Cardiac muscle cell (in vitro differentiated cells and primary cell): ENCODE results near the gene FKBP3. TPM values are rescaled to one million over a fixed set of nuclear protein-coding genes. Genes with fewer than 3 reads are reported as not detected.
A peak's percentile ranks its signal among the peaks of the same experiment; 100 is the strongest.

ENCODE experiments used
- DNase-seq, 2 donors: peaks; one replicate each; pipeline versions ENCODE4 v3.0.0 to v3.0.0-alpha.2; 2010 to 2017; ENCODE audit warnings: low read depth in 1 of 2, low spot score in 1 of 2
- H3K27ac ChIP-seq: fragments of 200-600 bp; sonication (generic); 2 replicates; pipeline ENCODE4 v1.5.1; 2016
- H3K27me3 ChIP-seq: fragments of 200-600 bp; sonication (generic); 2 replicates; pipeline ENCODE4 v1.6.0; 2016; ENCODE audit warnings: control low read depth
- H3K36me3 ChIP-seq: fragments of 200-600 bp; sonication (generic); 2 replicates; pipeline ENCODE4 v1.5.1; 2016; ENCODE audit warnings: control low read depth
- H3K4me1 ChIP-seq: fragments of 200-600 bp; sonication (generic); 2 replicates; pipeline ENCODE4 v1.8.1; 2017; ENCODE audit warnings: low read depth, mild to moderate bottlenecking, mixed run types
- H3K4me3 ChIP-seq: fragments of 200-600 bp; sonication (generic); 2 replicates; pipeline ENCODE4 v1.5.1; 2016; ENCODE audit warnings: mild to moderate bottlenecking
- H3K9me3 ChIP-seq: fragments of 200-600 bp; sonication (generic); 2 replicates; pipeline ENCODE4 v1.5.1; 2017; ENCODE audit warnings: low read depth, mild to moderate bottlenecking, control low read depth
- CTCF ChIP-seq: IDR thresholded peaks from 2 replicates; pipeline ENCODE4 v1.5.1; 2012; ENCODE audit warnings: low read depth, mild to moderate bottlenecking, low read length
- polyA plus RNA-seq: library from polyadenylated mRNA; unstranded; fragments of >200 nt; fragmentation: Nextera tagmentation; extraction: Ambion mirVana; gene quantifications from 2 replicates; pipeline ENCODE4 v1.2.1, GENCODE V29; 2016
- total RNA-seq: library from RNA; depleted of rRNA; stranded (reverse); fragments of >200 nt; gene quantifications from 2 replicates; pipeline ENCODE4 v1.2.3, GENCODE V29; 2016

The FKBP3 gene
- total RNA-seq (54.0 and 69.6 TPM in 2 replicates), polyA plus RNA-seq (225 and 298 TPM in 2 replicates)

- Histone ChIP-seq H3K27ac (peak within 1 kb of the TSS; percentile 99), H3K4me1 (peaks cover 39% of the 10 kb centered on the region), H3K9me3 (no peaks in the 10 kb centered on the region), H3K27me3 (no peaks in the 10 kb centered on the region), H3K36me3 (no peaks in the 10 kb centered on the region), H3K4me3 (peak within 1 kb of the TSS; percentile 82)
- peak; percentile 99 to 100 for DNase-seq
- peak; percentile 7 for TF ChIP-seq CTCF
Observed at GRCh38 chr14:45134051-45134958, at the start of gene FKBP3. Gene FKBP3, minus strand, starts transcription at chr14:45134481. Its CDS starts 25 bp downstream, at chr14:45134456.

GRCh38 chr14:45181806-45182205 lies 47.5 kb upstream of the FKBP3 start:
- Histone ChIP-seq H3K27me3 (no peaks in the 10 kb centered on the region), H3K4me1 (no peaks in the 10 kb centered on the region), H3K4me3 (no peak overlapping the region), H3K9me3 (no peaks in the 10 kb centered on the region), H3K27ac (no peak overlapping the region), H3K36me3 (peaks cover 6% of the 10 kb centered on the region)
- DNase-seq, result no peak
- no peak for TF ChIP-seq CTCF

- peaks cover 6% of the 10 kb centered on the region for H3K36me3 ChIP-seq
- no peaks in the 10 kb centered on the region for H3K9me3 ChIP-seq
- no peaks in the 10 kb centered on the region for H3K27me3 ChIP-seq
- no peak for TF ChIP-seq CTCF
- no peaks in the 10 kb centered on the region for H3K4me1 ChIP-seq
- no peak for DNase-seq
- H3K4me3 ChIP-seq, result no peak overlapping the region
- no peak overlapping the region for H3K27ac ChIP-seq
Observed at GRCh38 chr14:45181329-45181728, 47.0 kb upstream of the FKBP3 start.

GRCh38 chr14:45177076-45177475 lies 42.8 kb upstream of the FKBP3 start:
- H3K9me3 ChIP-seq, result no peaks in the 10 kb centered on the region
- TF ChIP-seq CTCF, result no peak
- no peaks in the 10 kb centered on the region for H3K4me1 ChIP-seq
- peak in 1 of 2 donors; percentile 95 for DNase-seq
- H3K4me3 ChIP-seq, result no peak overlapping the region
- no peak overlapping the region for H3K27ac ChIP-seq
- H3K27me3 ChIP-seq, result no peaks in the 10 kb centered on the region
- peaks cover 7% of the 10 kb centered on the region for H3K36me3 ChIP-seq

GRCh38 chr14:45169906-45170305 lies 35.6 kb upstream of the FKBP3 start:
- no peak overlapping the region for H3K4me3 ChIP-seq
- H3K27ac ChIP-seq, result no peak overlapping the region
- H3K27me3 ChIP-seq, result no peaks in the 10 kb centered on the region
- H3K9me3 ChIP-seq, result no peaks in the 10 kb centered on the region
- DNase-seq, result no peak
- no peaks in the 10 kb centered on the region for H3K4me1 ChIP-seq
- peaks cover 12% of the 10 kb centered on the region for H3K36me3 ChIP-seq
- no peak for TF ChIP-seq CTCF
